Measurements from ENCODE around the gene CPNE4.
"Not testable (repeated sequence)": the region's sequence is repeated elsewhere in the genome, so short reads cannot be mapped to it uniquely, and the experiment has no call there.

Gene CPNE4

GRCh38 chr3:132034486-132035464 is at the start of gene CPNE4:
CPNE4 (minus strand) TSS chr3:132035014.
- peak; percentile 68 to 88 for DNase-seq (ENCODE audit: low read depth in 2 of 2)

GRCh38 chr3:132083583-132084279 is 48.9 kb upstream of the CPNE4 start:
- no peak for DNase-seq (ENCODE audit: low read depth in 2 of 2)

GRCh38 chr3:132083159-132083558 is 48.3 kb upstream of the CPNE4 start:
- DNase-seq (ENCODE audit: low read depth in 2 of 2) = no peak

- DNase-seq (ENCODE audit: low read depth in 2 of 2) = no peak
These were observed 44.3 kb upstream of the CPNE4 start for GRCh38 chr3:132079147-132079546.

- DNase-seq (ENCODE audit: low read depth in 2 of 2) = no peak
These were observed 39.0 kb upstream of the CPNE4 start for GRCh38 chr3:132073771-132074170.

- DNase-seq (ENCODE audit: low read depth in 2 of 2) = no peak
These were observed 36.2 kb upstream of the CPNE4 start for GRCh38 chr3:132071043-132071442.

GRCh38 chr3:132064114-132064513 is 29.3 kb upstream of the CPNE4 start:
- no peak for DNase-seq (ENCODE audit: low read depth in 2 of 2)

GRCh38 chr3:132062535-132062934 is 27.7 kb upstream of the CPNE4 start:
- no peak for DNase-seq (ENCODE audit: low read depth in 2 of 2)

GRCh38 chr3:132055872-132056271 is 21.1 kb upstream of the CPNE4 start:
- DNase-seq (ENCODE audit: low read depth in 2 of 2) = no peak

- DNase-seq (ENCODE audit: low read depth in 2 of 2) = no peak
These were observed 12.4 kb upstream of the CPNE4 start for GRCh38 chr3:132047209-132047608.

GRCh38 chr3:132044874-132045273 is 10.1 kb upstream of the CPNE4 start:
- not testable (repeated sequence) for DNase-seq (ENCODE audit: low read depth in 2 of 2)

GRCh38 chr3:132042681-132043080 is 7.9 kb upstream of the CPNE4 start:
- no peak for DNase-seq (ENCODE audit: low read depth in 2 of 2)

GRCh38 chr3:132038198-132038825 is 3.5 kb upstream of the CPNE4 start:
- DNase-seq (ENCODE audit: low read depth in 2 of 2) = no peak

- no peak for DNase-seq (ENCODE audit: low read depth in 2 of 2)
These were observed 2.8 kb upstream of the CPNE4 start for GRCh38 chr3:132037581-132037980.

- no peak for DNase-seq (ENCODE audit: low read depth in 2 of 2)
These were observed 2.2 kb upstream of the CPNE4 start for GRCh38 chr3:132037056-132037455.

GRCh38 chr3:132034097-132034485 is 723 bp downstream of the CPNE4 start:
- no peak for DNase-seq (ENCODE audit: low read depth in 2 of 2)

- no peak for DNase-seq (ENCODE audit: low read depth in 2 of 2)
These were observed 1.3 kb downstream of the CPNE4 start for GRCh38 chr3:132033471-132033870.

- DNase-seq (ENCODE audit: low read depth in 2 of 2) = no peak
These were observed 1.9 kb downstream of the CPNE4 start for GRCh38 chr3:132032959-132033358.

- peak; percentile 66 to 72 for DNase-seq (ENCODE audit: low read depth in 2 of 2)
These were observed 5.5 kb downstream of the CPNE4 start for GRCh38 chr3:132029182-132029902.

GRCh38 chr3:132022914-132023313 is 11.9 kb downstream of the CPNE4 start:
- DNase-seq (ENCODE audit: low read depth in 2 of 2) = no peak

GRCh38 chr3:132020058-132020457 is 14.8 kb downstream of the CPNE4 start:
- no peak for DNase-seq (ENCODE audit: low read depth in 2 of 2)

- DNase-seq (ENCODE audit: low read depth in 2 of 2) = no peak
These were observed 17.7 kb downstream of the CPNE4 start for GRCh38 chr3:132017137-132017536.
